ENCODE data around the gene APBA2.

The APBA2 gene

GRCh38 chr15:29102911-29103823 is 217.4 kb downstream of the APBA2 start:
- DNase-seq (ENCODE audit: low read depth in 3 of 3): no peak

DNA sequence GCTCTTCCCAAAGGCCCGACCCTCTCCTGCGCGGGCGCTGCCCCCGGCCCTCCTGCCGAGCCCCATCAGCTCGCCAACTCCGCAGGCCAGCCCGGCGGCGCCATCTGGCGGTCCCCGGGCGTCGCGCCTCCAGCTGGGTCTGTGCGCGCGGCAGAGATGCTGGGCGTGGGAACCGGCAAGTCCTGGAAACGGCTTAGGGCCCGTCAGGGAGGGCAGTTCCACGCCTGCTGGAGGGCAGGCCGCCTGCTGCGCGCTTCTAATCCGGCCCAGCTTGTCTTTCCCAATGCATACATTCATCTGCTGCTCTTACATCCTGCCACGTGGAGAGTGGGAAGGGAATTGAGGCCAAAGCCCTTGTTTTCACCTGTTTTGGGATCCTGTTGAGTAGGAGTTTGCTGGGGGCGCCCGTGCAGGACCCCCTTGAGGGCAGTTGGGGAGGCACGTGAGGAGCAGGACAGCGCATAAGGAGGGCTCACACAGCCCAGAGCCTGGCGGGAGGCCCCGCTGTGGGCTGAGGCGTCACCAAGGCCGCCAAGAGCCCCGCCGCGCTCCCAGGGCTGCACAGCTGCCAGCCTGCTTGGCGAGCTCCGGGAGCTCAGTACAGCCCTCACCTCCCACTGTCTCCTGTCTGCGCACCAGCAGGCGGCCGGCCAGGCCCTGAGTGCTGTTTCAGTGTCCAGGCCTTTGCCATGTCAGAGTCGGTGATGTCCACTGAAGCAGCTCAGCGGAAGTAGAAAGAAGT is 218.2 kb downstream of the APBA2 start:
- peak in 2 of 3 experiments; percentile 32 to 59 for DNase-seq (ENCODE audit: low read depth in 3 of 3)

- no peak for DNase-seq (ENCODE audit: low read depth in 3 of 3)
Observed at GRCh38 chr15:29104566-29104880, 218.7 kb downstream of the APBA2 start.

DNA sequence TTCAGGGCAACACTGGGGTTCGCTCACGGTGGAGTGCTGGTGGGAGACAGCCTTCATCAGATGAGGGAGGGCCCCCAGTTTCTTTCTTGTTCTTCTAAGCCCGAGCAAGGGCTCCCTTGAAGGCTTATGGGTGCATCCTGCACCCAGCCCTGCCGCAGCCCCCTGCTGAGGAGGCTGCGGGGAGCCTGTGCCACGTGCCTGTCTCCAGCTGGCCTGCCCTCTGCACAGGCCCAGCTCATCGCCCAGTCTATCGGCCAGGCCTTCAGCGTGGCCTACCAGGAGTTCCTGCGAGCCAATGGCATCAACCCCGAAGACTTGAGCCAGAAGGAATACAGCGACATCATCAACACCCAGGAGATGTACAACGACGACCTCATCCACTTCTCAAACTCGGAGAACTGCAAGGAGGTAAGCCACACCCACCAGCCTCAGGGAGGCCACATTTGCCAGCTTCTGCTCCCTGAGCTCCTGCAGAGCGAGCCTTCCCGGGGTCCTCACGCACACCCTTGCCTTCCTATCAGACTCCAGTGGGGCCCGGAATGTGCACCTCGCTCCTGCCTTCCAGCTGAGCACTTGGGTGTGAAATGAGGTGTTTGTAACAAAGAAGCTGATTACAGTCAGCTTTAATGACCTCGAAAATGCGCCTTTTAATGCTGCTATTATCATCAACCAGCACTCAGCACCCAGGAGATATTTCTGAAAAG is 219.5 kb downstream of the APBA2 start:
- DNase-seq (ENCODE audit: low read depth in 3 of 3): no peak

- no peak for DNase-seq (ENCODE audit: low read depth in 3 of 3)
Observed at GRCh38 chr15:29106116-29106515, 220.3 kb downstream of the APBA2 start.

- no peak for DNase-seq (ENCODE audit: low read depth in 3 of 3)
Observed at GRCh38 chr15:29106551-29107290, 220.9 kb downstream of the APBA2 start.

DNA sequence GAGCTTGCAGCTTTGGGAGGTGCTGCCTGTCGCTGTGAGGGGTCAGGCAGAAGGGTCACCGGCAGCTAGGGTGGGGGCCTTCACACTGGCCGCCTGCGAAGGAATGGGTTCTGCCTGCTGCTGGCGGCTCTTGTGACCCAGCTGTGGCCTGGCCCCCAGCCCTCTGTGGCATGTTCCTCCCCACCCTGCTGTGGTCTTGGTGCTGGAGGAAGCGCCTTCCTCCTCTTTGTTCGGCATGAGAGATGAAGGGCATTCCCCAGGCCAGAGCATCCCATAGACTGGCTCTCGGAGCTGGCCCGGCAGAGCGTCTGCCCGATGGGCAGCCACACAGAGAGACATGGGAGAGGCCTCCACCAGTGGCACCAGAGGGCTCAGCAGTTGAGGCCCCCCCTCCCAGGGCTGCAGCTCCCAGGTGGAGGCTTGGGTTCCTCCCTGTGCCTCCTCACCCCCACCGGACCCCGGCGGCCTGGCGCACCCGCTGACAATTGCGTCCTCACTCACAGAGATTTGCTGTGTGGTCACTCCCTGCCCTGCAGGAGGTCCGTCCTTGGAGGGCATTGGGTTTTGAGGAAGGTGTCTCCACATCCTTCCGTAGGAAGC is 221.6 kb downstream of the APBA2 start:
- DNase-seq (ENCODE audit: low read depth in 3 of 3): no peak

DNA sequence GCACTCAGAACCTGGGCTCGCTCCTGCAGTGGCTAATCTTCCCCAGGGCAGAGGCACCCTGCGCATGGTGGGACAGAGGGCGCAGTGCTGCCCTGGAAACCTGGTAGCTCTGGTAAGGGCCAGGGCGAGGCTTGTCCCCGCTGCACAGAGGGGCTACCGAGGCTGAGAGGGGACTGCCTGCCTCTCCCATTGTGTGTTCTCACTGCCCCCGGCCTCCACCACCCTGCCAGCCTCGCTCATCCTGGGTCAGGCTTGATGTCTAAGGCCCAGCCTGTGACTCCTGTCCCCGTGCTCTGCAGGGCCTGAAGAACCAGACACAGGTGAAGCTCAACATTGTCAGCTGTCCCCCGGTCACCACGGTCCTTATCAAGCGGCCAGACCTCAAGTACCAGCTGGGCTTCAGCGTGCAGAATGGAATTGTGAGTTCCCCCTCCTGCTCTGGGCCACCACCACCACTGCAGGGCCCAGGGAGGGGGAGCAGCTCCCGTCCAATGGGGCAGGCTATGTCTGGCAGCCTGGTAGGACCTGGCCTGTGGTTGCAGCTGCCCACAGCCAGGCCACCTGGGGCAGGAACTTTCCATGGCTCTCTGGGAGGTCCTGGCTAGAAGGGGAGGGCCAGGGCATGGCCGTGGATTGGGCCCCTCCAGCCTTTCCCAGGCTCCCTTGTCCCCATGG is 222.3 kb downstream of the APBA2 start:
- DNase-seq (ENCODE audit: low read depth in 3 of 3): no peak

DNA sequence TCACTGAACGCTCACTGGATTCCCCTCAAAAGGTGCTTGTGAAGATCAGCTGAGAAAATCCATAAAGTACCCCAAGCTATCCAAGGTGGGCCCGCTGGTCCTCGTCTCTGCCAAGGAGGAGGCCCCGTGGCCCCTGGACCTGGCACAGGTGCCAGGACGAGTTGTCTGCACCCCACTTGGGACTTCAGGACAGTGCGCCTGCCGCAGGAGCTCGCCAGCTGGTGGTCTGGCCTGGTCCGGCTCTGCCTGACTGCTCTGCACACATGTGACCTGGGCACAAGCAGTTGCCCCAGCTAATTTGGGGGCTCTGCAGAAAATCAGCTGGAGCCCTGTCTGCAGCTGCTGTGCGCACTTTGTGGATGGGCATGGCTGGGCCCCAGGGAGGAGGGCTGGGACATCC is 224.0 kb downstream of the APBA2 start:
- no peak for DNase-seq (ENCODE audit: low read depth in 3 of 3)

GRCh38 chr15:29110176-29110575 is 224.4 kb downstream of the APBA2 start:
- DNase-seq (ENCODE audit: low read depth in 3 of 3): no peak

DNA sequence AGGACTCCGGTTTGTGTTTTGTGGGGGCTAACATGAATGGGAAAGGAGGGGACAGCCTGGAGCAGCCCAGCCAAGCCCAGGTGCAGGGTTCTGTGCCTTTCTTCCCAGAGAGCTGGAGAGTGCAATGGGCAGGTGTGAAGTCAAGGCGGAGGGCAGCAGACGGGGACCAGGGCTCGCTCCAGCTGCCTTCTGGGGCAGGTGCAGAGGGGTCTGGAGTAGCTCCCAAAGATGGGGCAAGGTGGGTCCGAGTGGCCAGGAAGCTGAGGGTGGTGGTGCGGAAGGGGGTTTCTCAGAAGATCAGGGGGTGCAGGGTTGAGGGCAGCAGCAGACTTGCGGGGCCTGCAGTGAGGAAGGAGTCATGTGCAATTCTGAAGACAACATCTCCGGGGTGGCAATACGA is 225.0 kb downstream of the APBA2 start:
- DNase-seq (ENCODE audit: low read depth in 3 of 3): no peak

DNA sequence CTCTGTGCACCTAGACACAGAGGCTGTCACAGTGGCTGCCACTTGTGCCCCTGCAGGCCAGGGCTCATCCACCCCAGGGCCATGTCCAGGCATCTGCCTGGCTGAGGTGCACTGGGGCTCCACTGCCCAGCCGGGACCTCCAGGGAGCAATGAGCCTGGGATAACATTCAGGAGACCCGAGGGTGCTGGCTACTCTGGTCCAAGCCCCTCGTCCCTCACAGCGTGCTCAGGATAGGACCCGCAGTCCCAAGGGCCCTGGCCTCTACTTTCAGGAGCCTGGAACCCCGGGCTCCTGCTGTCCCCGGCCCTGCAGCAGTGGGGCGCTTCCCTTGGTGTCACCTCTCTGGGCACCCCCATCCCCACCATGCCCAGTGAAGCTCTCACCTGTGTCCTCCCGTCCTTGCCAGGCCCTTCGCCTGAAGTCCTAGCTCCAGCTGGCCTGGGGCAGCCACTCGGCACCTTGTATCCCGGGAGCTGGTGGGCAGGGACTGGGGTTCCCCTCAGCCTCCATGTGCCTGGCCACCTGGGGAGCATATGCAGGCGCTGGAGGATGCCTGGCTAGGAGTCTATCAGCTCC is 226.0 kb downstream of the APBA2 start:
- no peak for DNase-seq (ENCODE audit: low read depth in 3 of 3)

GRCh38 chr15:29113336-29114220 is 227.8 kb downstream of the APBA2 start:
- no peak for DNase-seq (ENCODE audit: low read depth in 3 of 3)

GRCh38 chr15:29114221-29115092 is 228.7 kb downstream of the APBA2 start:
- no peak for DNase-seq (ENCODE audit: low read depth in 3 of 3)

DNA sequence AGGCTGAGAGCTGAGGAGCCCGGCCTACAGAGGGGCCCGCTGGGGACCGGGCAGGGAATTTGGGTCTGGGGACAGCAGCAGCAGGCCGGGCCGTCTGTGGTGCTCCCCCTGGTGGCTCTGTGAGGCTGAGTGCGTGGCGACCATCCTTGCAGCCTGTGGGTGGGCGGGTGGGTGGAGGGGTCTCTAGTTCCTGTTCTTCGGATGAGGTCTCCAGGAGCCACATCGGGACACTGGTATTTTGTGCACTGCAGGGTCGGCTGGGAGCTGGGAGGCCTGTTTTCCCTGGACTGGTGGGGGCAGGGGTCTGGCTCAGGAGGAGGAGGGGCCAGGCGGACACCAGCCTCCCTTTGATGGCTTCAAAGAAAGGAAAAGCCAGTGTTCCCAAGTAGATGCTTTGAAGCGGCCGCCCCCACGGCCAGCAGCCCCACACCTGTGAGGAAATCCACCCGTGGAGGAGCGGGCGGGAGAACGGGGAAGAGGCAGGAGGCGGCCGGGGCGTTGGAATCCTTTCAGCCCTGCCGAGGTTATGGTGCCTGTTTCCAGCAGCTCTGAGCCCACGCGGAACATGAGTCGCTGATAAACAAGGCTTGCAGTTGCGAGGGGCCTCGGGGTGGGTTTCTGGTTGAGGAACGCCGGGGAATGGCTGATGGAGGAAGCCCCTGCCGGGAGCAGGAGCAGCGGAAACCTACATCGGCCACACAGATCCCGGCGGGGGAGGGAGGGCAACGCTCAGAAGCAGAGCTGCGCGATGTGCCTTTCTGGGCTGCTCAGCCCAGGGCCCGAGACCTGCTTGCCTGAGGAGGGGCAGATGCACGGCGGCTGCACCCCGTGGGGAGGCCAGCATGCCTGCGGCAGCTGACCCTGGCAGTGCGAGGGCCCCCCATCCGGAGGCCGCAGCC is 229.6 kb downstream of the APBA2 start:
- no peak for DNase-seq (ENCODE audit: low read depth in 3 of 3)

DNA sequence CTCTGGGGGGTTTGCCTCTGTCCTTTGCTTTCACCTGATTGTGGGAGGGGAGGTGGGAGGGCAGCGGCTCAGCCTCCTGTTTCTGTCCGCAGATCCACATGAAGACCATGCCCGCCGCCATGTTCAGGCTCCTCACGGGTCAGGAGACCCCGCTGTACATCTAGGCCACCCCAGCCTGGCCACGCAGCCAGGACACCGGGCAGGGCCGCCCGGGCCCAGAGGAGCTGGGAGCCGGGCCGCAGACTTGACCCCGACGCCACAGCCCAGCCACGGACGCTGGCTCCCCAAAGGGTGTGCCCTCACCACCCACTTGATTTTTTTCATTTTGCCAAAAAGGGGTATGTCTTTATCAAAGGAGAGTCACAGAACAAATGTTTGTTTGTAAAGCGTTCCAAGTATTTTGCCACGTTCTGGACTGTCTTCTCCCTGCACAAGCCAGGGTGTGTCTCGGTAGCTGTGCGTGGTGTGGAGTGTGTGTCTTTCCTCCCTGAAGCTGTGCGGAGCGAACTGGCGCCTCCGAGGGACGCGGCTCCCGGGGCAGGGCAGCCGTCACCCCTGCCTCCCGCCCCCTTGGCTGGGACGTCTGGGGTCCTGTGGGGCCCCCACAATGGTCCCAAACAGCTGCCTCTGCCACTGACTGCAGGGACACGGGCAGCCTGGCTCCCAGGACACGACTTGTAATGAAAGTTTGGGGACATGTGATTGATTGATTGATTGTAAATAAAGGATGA is 231.4 kb downstream of the APBA2 start:
- no peak for DNase-seq (ENCODE audit: low read depth in 3 of 3)

DNA sequence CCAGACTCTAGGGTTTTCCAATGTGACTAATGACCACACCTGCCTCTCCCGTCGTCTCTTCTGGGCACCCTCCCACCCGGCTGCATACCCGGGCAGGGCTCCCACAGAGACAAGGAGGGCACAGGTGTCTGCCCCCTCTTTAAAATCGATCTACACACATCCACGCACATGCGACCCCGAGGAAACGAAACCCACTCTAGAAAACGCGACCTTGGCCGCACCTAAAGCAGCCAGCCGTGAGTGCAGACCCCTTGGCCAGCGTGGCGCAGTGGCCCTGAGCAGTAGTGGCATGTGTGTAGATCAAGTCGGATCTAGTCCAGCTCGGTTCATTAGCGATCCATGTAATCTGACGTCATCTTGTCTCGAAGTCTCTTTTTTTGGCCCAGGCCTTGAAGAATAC is 232.0 kb downstream of the APBA2 start:
- DNase-seq (ENCODE audit: low read depth in 3 of 3): no peak
